Stimulated activated CD8-positive, alpha-beta memory T cell treated with anti-CD3 and anti-CD28 coated beads, Interleukin-12 subunit alpha, Interleukin-12 subunit beta, amount 100 ng/mL, for 24 hours (primary cell): ENCODE data around the gene AFM.
"Not testable (repeated sequence)": the region's sequence is repeated elsewhere in the genome, so short reads cannot be mapped to it uniquely, and the experiment has no call there.

ENCODE experiments used
- DNase-seq: peaks from one replicate; pipeline ENCODE4 v3.0.0-alpha.2; 2020; ENCODE audit errors: extremely low read depth

AFM gene

DNA sequence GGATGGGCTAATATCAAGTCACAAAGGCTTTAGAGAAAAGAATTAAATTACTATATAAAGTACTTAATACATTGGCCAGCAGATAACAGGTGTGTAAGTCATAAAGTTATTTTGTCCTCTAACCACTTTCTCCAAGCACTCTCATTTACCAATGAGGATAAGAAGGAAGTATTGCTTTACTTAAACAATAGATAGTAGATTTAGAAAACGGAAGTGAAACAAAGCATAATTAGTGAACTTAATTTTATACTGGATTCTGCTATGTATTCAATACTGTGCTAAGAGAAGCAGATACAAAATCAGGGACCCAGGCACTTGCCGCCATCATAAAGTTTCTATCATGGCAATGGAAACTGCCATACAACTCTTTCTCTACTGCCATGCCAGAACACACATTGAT, 24.0 kb downstream of the AFM start:
- no peak for DNase-seq

GRCh38 chr4:73507541-73507940, 26.0 kb downstream of the AFM start:
- DNase-seq, result no peak

- no peak for DNase-seq
These were observed 27.1 kb downstream of the AFM start for GRCh38 chr4:73508651-73509050.

GRCh38 chr4:73518340-73518739, 36.8 kb downstream of the AFM start:
- no peak for DNase-seq

DNA sequence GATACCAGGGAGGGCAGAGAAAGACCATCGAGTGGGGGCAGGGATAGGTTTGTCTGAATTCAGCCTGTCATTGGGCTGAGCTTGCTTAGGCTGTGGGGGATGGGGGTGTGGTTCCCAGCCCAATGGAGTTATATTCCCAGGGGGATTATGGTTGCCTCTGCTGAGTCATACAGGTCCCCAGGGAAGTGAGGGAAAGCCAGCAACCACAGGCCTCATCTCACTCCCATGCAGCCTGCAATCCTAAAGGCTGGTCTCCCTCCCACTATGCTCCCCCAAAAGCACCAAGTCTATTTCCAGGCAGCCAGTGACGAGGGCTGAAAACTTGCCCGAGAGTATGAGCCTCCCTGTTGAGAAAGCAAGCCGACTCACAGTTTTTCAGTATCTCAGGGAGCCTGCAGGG, 39.3 kb downstream of the AFM start:
- no peak for DNase-seq

- DNase-seq, result no peak
These were observed 41.6 kb downstream of the AFM start for GRCh38 chr4:73523126-73523525.

DNA sequence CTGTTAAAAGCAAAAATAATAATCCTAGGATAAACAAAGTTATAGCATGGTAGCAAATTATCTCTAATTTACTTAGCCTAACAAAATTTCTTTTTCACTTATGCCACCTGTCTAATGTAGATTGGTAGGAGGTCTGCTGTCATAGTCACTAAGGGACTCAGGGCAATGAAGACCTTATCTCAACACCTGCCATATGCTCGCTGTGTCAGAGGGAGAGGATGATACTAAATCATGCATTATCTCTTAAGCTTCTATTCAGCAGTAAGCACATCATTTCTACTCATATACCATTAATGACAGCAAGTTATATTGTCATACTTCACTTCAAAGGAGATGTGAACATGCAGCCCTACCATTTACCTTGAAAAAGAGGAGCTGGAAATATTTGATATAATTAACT, 44.1 kb downstream of the AFM start:
- no peak for DNase-seq

DNA sequence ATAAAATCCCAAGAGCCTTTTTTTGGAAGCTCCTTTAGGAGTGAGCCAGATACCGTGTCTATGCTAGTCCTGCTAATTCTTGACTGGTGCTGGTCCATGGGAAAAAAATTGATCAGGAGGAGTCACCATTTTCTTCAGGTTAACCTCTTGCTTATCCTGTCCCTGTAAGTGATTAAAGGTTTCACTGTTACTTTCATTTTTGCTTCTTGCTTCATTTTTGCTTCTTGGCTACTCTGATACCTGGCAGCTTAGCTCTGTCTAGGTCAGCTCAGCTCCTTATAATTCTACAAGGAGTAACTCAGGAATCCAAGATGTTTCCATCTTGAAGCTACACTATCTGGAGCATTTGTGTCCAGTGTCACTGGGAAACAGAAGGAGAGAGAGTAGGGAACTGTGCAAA, 45.7 kb downstream of the AFM start:
- DNase-seq, result no peak

DNA sequence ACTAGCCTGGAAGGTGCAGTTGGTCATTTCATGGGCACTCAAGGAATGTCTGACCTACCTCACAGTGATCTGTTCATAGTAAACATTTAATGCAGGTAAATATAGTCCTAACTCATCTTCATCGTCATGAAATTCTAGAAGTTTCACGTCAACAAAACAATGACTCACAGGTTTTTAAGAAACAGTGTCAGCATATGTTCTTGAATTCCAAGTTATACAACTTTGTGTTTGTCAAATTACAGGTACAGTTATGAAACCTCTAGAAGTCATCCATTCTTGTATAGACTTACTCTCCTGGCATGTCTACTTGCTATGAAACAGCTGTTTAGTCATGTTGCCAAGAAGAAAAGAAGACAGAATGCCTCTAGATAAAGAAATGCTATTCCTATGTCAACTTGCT, 46.6 kb downstream of the AFM start:
- no peak for DNase-seq

- no peak for DNase-seq
These were observed 52.2 kb downstream of the AFM start for GRCh38 chr4:73533515-73534422.

DNA sequence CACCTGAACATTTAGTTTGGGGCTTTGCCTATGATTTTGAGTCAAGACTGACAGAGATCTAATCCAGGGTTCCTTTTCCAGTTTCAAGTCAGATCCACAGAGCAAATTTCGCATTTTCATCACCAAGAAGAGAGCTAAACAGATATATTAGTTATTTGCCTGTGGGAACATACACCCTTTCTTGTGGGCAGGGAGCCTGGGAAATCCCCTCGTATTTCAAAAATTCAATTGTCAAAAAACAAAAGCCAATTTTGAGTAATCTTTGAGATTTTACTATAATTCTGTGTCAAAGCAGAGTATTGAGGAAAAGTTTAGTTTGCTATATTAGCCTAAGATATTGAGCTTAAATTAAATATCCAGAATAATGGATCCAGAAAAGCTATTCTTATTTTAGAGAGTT, 56.6 kb downstream of the AFM start:
- DNase-seq, result no peak

DNA sequence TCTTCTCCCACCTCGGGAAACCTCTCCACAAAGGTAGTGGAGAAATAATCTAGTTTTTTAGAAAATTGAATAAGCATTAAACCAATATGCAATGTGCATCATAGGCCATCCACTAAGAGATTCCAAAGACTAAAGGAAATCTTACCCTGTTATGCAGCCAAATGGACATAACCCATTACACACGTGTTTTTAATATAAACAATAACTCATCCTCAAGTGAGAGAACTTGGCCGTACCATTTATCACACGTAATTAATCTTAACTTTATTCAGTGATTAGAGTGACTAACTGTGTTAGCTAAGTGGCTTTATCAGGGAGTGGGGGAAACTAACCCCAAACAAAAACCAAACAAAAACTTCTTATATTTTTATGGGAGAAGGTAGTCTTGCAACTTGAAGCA, 57.8 kb downstream of the AFM start:
- no peak for DNase-seq

- DNase-seq, result no peak
These were observed 59.3 kb downstream of the AFM start for GRCh38 chr4:73540826-73541225.

GRCh38 chr4:73541251-73541650, 59.7 kb downstream of the AFM start:
- DNase-seq, result no peak

- no peak for DNase-seq
These were observed 63.1 kb downstream of the AFM start for GRCh38 chr4:73544620-73545019.

DNA sequence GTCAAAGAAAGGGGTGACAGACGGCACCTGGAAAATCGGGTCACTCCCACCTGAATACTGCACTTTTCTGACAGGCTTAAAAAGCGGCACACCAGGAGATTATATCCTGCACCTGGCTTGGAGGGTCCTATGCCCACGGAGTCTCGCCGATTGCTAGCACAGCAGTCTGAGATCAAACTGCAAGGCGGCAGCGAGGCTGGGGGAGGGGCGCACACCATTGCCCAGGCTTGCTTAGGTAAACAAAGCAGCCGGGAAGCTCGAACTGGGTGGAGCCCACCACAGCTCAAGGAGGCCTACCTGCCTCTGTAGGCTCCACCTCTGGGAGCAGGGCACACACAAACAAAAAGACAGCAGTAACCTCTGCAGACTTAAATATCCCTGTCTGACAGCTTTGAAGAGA, 69.3 kb downstream of the AFM start:
- not testable (repeated sequence) for DNase-seq
